Transverse colon (tissue), 4 donors: ENCODE data around the gene CACNA1C. TPM values are rescaled to one million over a fixed set of nuclear protein-coding genes. Genes with fewer than 3 reads are reported as not detected.
A peak's percentile ranks its signal among the peaks of the same experiment; 100 is the strongest.

ENCODE experiments used
- DNase-seq: peaks from one replicate; pipeline ENCODE4 v3.0.0-alpha.2; 2019
- H3K27ac ChIP-seq, 4 donors: fragments of 200-600 bp; sonication (generic); 2 replicates each; pipeline ENCODE4 v1.5.1; 2016 to 2018; ENCODE audit warnings: inconsistent platforms in 4 of 4
- H3K27me3 ChIP-seq: fragments of 200-600 bp; sonication (generic); 2 replicates; pipeline ENCODE4 v1.5.1; 2017; ENCODE audit warnings: inconsistent platforms
- H3K36me3 ChIP-seq, 4 donors: fragments of 200-600 bp; sonication (generic); 2 replicates each; pipeline ENCODE4 v1.5.1; 2017 to 2019; ENCODE audit warnings: inconsistent platforms in 4 of 4
- H3K4me1 ChIP-seq, 4 donors: fragments of 200-600 bp; sonication (generic); 2 replicates each; pipeline ENCODE4 v1.5.1; 2017 to 2020; ENCODE audit warnings: inconsistent platforms in 4 of 4
- H3K4me3 ChIP-seq, 4 donors: fragments of 200-600 bp; sonication (generic); 1 replicate in 1 of 4; 2 replicates in 3 of 4; pipeline versions ENCODE4 v1.5.1 to v1.6.1; 2017 to 2019; ENCODE audit warnings: inconsistent platforms in 4 of 4
- H3K9me3 ChIP-seq, 2 donors: fragments of 200-600 bp; sonication (generic); 2 replicates each; pipeline ENCODE4 v1.5.1; 2017 to 2019; ENCODE audit warnings: inconsistent platforms in 2 of 2
- EP300 ChIP-seq: sonication (generic); formaldehyde crosslinking; IDR thresholded peaks from one replicate; pipeline ENCODE4 v1.6.1; 2017; ENCODE audit warnings: antibody characterized with exemption, low read depth
- POLR2A ChIP-seq: fragments of 450-650 bp; IDR thresholded peaks from one replicate; pipeline ENCODE4 v1.6.1; 2016; ENCODE audit warnings: antibody characterized with exemption, mild to moderate bottlenecking, moderate library complexity
- POLR2AphosphoS5 ChIP-seq, 3 donors: sonication (generic); formaldehyde crosslinking; IDR thresholded peaks; one replicate each; pipeline ENCODE4 v1.6.1; 2016; ENCODE audit warnings: antibody characterized with exemption in 3 of 3
- WGBS, 2 donors: methylation state at CpG; one replicate each; pipeline ENCODE4 v1.1.5; 2018; ENCODE audit warnings: low coverage in 1 of 2; 5-methylcytosine and 5-hydroxymethylcytosine counted together
- in situ Hi-C, 4 donors: fragments of 200-750 bp; cut with MboI; loops; one replicate each; pipeline versions ENCODE4 v1.15.0 to v1.15.1; 2017; ENCODE audit warnings: low sequenced_read_pairs in 3 of 4, low pct_ligation_motif_present in 1 of 4, low pct_unique_long_range_greater_than_20kb in 1 of 4
- intact Hi-C: fragments of 100-400 bp; cut with DNase I; formaldehyde crosslinking; loops from one replicate; pipeline ENCODE4 v1.15.1; 2023; ENCODE audit warnings: low total_unique reads
- total RNA-seq, 4 donors: library from RNA; depleted of rRNA; stranded (reverse); fragments of >200 nt; gene quantifications; one replicate each; pipeline ENCODE4 v1.1.0, GENCODE V29; 2016
- TF ChIP-seq, protein P1 (sequence below), 5 experiments: fragments of 200-600 bp in 3 of 5; fragments of 450-650 bp in 2 of 5; sonication (generic) in 3 of 5; IDR thresholded peaks; 1 replicate in 2 of 5; 2 replicates in 3 of 5; pipeline ENCODE4 v1.5.1; 2016 to 2017; ENCODE audit warnings: antibody characterized with exemption in 5 of 5, inconsistent platforms in 3 of 5, mild to moderate bottlenecking in 2 of 5, moderate library complexity in 1 of 5

The CACNA1C gene
- total RNA-seq, 4 donors from 2014 or later = 18.8 to 35.2 (median 24.8) TPM

DNA sequence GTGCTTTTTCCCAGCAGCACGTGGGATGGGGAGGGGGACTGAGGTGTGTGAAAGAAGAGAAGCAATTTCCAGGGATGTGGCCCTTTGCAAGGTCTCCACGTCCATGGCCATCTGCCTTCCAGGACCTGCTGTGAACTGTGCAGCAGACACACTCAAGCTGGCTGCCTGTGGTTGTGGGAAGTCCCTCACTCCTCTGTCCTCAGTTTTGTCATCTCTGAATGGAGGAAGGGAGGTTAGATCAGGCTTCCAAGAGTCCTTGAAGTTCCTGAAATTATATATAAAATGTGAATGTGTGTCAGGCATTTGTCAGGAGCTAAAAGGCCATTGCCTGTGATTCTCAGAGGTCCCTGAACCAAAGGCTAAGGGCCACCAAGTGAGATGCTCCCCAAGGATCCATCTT lies 328.2 kb downstream of the CACNA1C start:
- in situ Hi-C loops (loop anchor here in 1 of 4 donors (25.0 kb wide), 1 partner anchor 319 kb away; the partner anchor contains the start of gene CACNA1C), intact Hi-C loops (no loop called here)
- WGBS, 2 donors = 43 to 78% methylated on average over 1 to 2 of the region's 2 CpGs
- Histone ChIP-seq H3K9me3 (no peaks in the 10 kb centered on the region), H3K4me1 (peaks cover 18 to 36% (median 26%) of the 10 kb centered on the region in 4 donors), H3K36me3 (no peaks in the 10 kb centered on the region), H3K4me3 (no peak overlapping the region), H3K27me3 (no peaks in the 10 kb centered on the region), H3K27ac (peak overlapping the region in 3 of 4 donors; percentile 51 to 80 (median 59))
- DNase-seq = no peak
- no peak for TF ChIP-seq EP300
- no peak for TF ChIP-seq POLR2AphosphoS5 (IDR thresholded peaks at IDR 0.05)
- TF ChIP-seq POLR2A = no peak
- TF ChIP-seq, protein P1, sequence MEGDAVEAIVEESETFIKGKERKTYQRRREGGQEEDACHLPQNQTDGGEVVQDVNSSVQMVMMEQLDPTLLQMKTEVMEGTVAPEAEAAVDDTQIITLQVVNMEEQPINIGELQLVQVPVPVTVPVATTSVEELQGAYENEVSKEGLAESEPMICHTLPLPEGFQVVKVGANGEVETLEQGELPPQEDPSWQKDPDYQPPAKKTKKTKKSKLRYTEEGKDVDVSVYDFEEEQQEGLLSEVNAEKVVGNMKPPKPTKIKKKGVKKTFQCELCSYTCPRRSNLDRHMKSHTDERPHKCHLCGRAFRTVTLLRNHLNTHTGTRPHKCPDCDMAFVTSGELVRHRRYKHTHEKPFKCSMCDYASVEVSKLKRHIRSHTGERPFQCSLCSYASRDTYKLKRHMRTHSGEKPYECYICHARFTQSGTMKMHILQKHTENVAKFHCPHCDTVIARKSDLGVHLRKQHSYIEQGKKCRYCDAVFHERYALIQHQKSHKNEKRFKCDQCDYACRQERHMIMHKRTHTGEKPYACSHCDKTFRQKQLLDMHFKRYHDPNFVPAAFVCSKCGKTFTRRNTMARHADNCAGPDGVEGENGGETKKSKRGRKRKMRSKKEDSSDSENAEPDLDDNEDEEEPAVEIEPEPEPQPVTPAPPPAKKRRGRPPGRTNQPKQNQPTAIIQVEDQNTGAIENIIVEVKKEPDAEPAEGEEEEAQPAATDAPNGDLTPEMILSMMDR (IDR thresholded peaks at IDR 0.05) = no peak

DNA sequence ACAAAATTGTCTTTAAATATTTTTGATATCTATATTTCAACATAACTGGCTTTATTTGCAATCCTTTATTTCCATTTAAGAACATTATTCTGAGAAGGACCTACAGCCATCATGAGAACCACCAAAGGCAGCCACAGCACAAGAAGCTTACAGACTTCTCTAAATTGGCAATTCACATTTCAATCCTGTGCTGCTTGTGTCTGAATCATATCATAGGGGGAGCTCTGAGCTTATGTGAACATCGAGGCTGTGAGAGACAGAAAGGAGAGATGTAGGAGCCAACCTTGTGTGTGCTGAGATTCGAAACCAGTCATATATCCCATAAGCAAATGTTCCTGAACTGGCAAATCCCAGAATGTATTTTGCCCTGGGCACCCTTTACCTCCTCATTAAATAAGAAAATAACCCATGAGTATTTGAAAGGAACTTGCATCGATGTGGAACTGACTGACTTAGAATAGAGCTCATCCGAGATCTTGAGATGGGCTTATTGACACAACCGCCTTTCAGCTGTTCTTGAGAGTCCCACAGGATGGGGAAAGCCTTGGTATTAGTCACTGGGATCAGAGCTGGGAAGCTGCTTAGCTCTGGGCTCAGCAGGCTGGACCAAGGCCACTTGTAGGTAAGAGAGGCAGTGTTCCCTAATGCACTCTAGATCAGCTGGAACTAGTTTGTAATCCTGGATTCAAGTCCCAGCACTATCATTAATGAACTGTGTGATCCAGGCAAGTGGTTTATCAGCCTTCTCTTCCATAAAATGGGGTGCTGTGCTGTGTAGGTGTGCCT lies 329.8 kb downstream of the CACNA1C start:
- WGBS, 2 donors = 77% methylated on average over 5 of the region's 5 CpGs; no CpG with 5 or more reads in 1 of the 2 donors
- TF ChIP-seq POLR2AphosphoS5 (IDR thresholded peaks at IDR 0.05) = no peak
- no peak for TF ChIP-seq EP300
- TF ChIP-seq, protein P1 (IDR thresholded peaks at IDR 0.05) = no peak
- TF ChIP-seq POLR2A = no peak
- Histone ChIP-seq H3K4me3 (no peak overlapping the region), H3K27me3 (no peaks in the 10 kb centered on the region), H3K36me3 (no peaks in the 10 kb centered on the region), H3K4me1 (peaks cover 13 to 29% (median 25%) of the 10 kb centered on the region in 4 donors), H3K27ac (peak overlapping the region; percentile 64 to 81 (median 74)), H3K9me3 (no peaks in the 10 kb centered on the region)
- intact Hi-C loops = no loop called here
- in situ Hi-C loops = loop anchor here in 1 of 4 donors (25.0 kb wide), 1 partner anchor 320 kb away; the partner anchor contains the start of gene CACNA1C
- no peak for DNase-seq

DNA sequence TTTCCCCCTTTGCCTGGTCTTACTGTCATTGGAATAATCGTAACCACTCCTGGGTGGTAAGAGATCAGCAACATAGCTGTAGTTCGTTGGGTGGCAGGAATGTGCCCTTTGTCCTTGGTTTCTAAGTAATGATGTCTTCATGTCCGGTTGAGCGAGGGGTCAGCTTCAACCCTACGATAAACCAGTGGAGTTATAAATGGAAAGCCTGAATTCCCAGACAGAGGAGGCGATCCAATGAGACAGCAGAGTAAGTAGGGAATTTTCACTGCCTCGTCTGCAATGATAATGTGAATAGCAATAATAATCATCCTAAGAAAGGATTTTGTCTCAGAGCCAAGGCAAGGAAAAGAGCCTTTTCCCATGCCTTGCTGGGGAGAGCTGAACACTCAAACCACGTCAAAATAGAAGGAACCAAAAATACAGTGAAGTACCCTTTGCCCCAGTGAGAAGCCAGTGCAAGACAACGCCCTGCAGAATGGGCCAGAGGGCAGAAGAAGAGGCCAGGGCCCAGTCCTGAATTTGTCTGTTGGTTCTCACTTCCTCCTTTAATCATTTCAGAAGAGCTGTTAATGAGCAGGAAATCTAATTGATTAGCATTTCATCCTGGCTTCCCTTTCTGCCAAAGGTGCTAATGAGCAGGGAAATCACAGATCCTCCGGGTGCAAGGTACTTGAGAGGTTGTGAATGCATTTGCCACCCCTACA lies 330.7 kb downstream of the CACNA1C start:
- H3K27ac ChIP-seq = peak overlapping the region; percentile 64 to 81 (median 74)
- no peak overlapping the region for H3K4me3 ChIP-seq
- peaks cover 13 to 29% (median 24%) of the 10 kb centered on the region in 4 donors for H3K4me1 ChIP-seq
- no peaks in the 10 kb centered on the region for H3K9me3 ChIP-seq
- H3K27me3 ChIP-seq = no peaks in the 10 kb centered on the region
- in situ Hi-C loops (loop anchor here in 1 of 4 donors (25.0 kb wide), 1 partner anchor 321 kb away; the partner anchor contains the start of gene CACNA1C), intact Hi-C loops (no loop called here)
- TF ChIP-seq EP300 (no peak), POLR2A (no peak), POLR2AphosphoS5 (IDR thresholded peaks at IDR 0.05) (no peak)
- TF ChIP-seq, protein P1 (IDR thresholded peaks at IDR 0.05) = no peak
- H3K36me3 ChIP-seq = no peaks in the 10 kb centered on the region
- DNase-seq = no peak
- 47 to 58% methylated on average over 6 to 10 of the region's 10 CpGs for WGBS, 2 donors

DNA sequence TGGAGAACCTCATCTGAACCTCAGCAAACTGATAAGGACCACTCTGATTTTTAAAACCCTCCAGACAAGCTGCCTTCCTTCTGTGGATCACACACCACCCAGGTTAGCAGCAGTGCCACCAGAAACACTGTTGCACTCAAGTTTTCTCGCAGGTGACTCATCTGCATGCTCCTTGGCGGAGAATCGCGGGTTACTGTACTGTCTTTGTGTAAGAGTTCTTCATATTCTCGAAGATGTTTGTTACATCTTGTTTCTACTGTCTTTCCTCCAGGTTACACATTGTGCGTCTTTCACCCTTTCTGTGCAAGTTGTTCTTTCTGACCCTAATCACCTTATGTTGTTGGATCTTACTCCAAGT lies 331.2 kb downstream of the CACNA1C start:
- Histone ChIP-seq H3K36me3 (no peaks in the 10 kb centered on the region), H3K27ac (peak overlapping the region; percentile 64 to 81 (median 74)), H3K4me3 (no peak overlapping the region), H3K27me3 (no peaks in the 10 kb centered on the region), H3K4me1 (peaks cover 13 to 29% (median 24%) of the 10 kb centered on the region in 4 donors), H3K9me3 (no peaks in the 10 kb centered on the region)
- in situ Hi-C loops (loop anchor here in 1 of 4 donors (25.0 kb wide), 1 partner anchor 322 kb away; the partner anchor contains the start of gene CACNA1C), intact Hi-C loops (no loop called here)
- TF ChIP-seq EP300 (no peak), POLR2AphosphoS5 (IDR thresholded peaks at IDR 0.05) (peak in 2 of 3 donors; percentile 38 to 60)
- peak; percentile 22 for DNase-seq
- WGBS, 2 donors = 88 to 93% methylated on average over 6 of the region's 6 CpGs
